Fibroblast of lung (primary cell): ENCODE measurements around the gene ROBO3. TPM values are rescaled to one million over a fixed set of nuclear protein-coding genes. Genes with fewer than 3 reads are reported as not detected.
A peak's percentile ranks its signal among the peaks of the same experiment; 100 is the strongest.

Experiments used
- DNase-seq, 2 donors: peaks; one replicate each; pipeline versions ENCODE4 v3.0.0 to v3.0.0-alpha.2; 2010; ENCODE audit warnings: low read depth in 2 of 2
- H2AFZ ChIP-seq: 2 replicates; pipeline ENCODE4 v1.5.1; 2012; ENCODE audit warnings: low read length, control low read depth, inconsistent platforms
- H3K27ac ChIP-seq: 2 replicates; pipeline ENCODE4 v1.5.1; 2011; ENCODE audit warnings: low read length, control low read depth; ENCODE audit not compliant: insufficient read depth
- H3K27me3 ChIP-seq: 2 replicates; pipeline ENCODE4 v1.5.1; 2011; ENCODE audit warnings: mild to moderate bottlenecking, low read length; ENCODE audit not compliant: control insufficient read depth, insufficient read depth
- H3K36me3 ChIP-seq: 2 replicates; pipeline ENCODE4 v1.5.1; 2011; ENCODE audit warnings: low read length; ENCODE audit not compliant: control insufficient read depth, insufficient read depth
- H3K4me1 ChIP-seq: 2 replicates; pipeline ENCODE4 v1.5.1; 2011; ENCODE audit warnings: low read length; ENCODE audit not compliant: control insufficient read depth, insufficient read depth; ENCODE audit errors: extremely low read depth
- H3K4me2 ChIP-seq: 2 replicates; pipeline ENCODE4 v1.5.1; 2011; ENCODE audit warnings: low read length, control low read depth; ENCODE audit not compliant: insufficient read depth; ENCODE audit errors: extremely low read depth
- H3K4me3 ChIP-seq, 4 experiments: fragments of 200-600 bp in 1 of 4; sonication (generic) in 1 of 4; replicated peaks in 1 of 4; 2 replicates each; pipeline ENCODE4 v1.5.1; 2011 to 2016; ENCODE audit warnings: low read length in 4 of 4, low read depth in 3 of 4, mild to moderate bottlenecking in 3 of 4, control low read depth in 2 of 4, inconsistent platforms in 1 of 4, mixed read lengths in 1 of 4; ENCODE audit not compliant: insufficient read depth in 1 of 4; ENCODE audit errors: control extremely low read depth in 1 of 4
- H3K79me2 ChIP-seq: 2 replicates; pipeline ENCODE4 v1.5.1; 2012; ENCODE audit warnings: mild to moderate bottlenecking, low read length, inconsistent platforms; ENCODE audit not compliant: control insufficient read depth, insufficient read depth
- H3K9ac ChIP-seq: 2 replicates; pipeline ENCODE4 v1.5.1; 2011; ENCODE audit warnings: mild to moderate bottlenecking, low read length, control low read depth; ENCODE audit not compliant: insufficient read depth
- H3K9me3 ChIP-seq: 2 replicates; pipeline ENCODE4 v1.5.1; 2012; ENCODE audit warnings: low read depth, low read length; ENCODE audit not compliant: control insufficient read depth, insufficient read depth
- H4K20me1 ChIP-seq: 2 replicates; pipeline ENCODE4 v1.5.1; 2011; ENCODE audit warnings: low read length; ENCODE audit not compliant: control insufficient read depth, insufficient read depth; ENCODE audit errors: extremely low read depth
- EZH2 ChIP-seq: IDR thresholded peaks from 2 replicates; pipeline ENCODE4 v1.5.1; 2012; ENCODE audit warnings: low read length, control low read depth, mild to moderate bottlenecking; ENCODE audit errors: missing control alignments
- polyA plus RNA-seq, 2 donors: library from polyadenylated mRNA; depleted of rRNA in 1 of 2; stranded (reverse) in 1 of 2; unstranded in 1 of 2; fragments of >200 nt; gene quantifications; 2 replicates each; pipeline ENCODE4 v1.2.1, GENCODE V29; 2011 to 2012; ENCODE audit warnings: missing spikeins in 1 of 2
- total RNA-seq: library from RNA; depleted of rRNA; stranded (reverse); fragments of >200 nt; gene quantifications from 2 replicates; pipeline ENCODE4 v1.2.1, GENCODE V29; 2014
- TF ChIP-seq, protein P1 (sequence below), 2 donors: IDR thresholded peaks in 1 of 2; conservative IDR thresholded peaks in 1 of 2; 1 replicate in 1 of 2; 2 replicates in 1 of 2; pipeline ENCODE4 v1.5.1; 2011 to 2012; ENCODE audit warnings: low read length in 2 of 2, control low read depth in 1 of 2, inconsistent platforms in 1 of 2, low read depth in 1 of 2, mild to moderate bottlenecking in 1 of 2

The ROBO3 gene
- total and polyA plus RNA-seq, 2 donors (not counting 1 experiment from before 2014, with no cell fraction given), result 7.2 to 25.4 TPM

DNA sequence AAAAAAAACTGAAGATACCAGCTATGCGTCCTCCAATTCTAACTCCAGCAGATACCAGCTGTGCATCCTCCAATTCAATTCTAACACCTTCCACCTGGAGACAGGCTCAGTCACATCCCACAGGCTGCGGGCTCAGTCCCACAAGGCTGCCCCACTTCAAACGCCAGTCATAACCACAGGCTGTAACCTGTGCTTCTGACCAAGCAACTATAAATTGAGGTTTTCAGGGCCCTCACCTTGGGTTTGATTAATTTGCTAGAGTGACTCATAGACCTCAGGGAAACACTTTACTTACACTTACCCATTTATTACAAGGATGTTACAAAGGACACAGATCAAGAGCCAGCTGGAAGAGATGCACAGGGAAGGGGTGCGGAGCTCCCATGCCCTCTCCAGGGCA, 32.7 kb upstream of the ROBO3 start:
- DNase-seq, result peak in 1 of 2 donors; percentile 48
- Histone ChIP-seq H3K4me1 (peaks cover 5% of the 10 kb centered on the region), H4K20me1 (no peaks in the 10 kb centered on the region), H3K36me3 (no peaks in the 10 kb centered on the region), H3K9ac (no peak overlapping the region), H3K9me3 (no peaks in the 10 kb centered on the region), H3K4me2 (no peak overlapping the region), H3K4me3 (no peak overlapping the region), H3K27ac (no peak overlapping the region), H3K27me3 (peaks cover 4% of the 10 kb centered on the region), H3K79me2 (no peaks in the 10 kb centered on the region), H2AFZ (no peak overlapping the region)
- TF ChIP-seq, protein P1, sequence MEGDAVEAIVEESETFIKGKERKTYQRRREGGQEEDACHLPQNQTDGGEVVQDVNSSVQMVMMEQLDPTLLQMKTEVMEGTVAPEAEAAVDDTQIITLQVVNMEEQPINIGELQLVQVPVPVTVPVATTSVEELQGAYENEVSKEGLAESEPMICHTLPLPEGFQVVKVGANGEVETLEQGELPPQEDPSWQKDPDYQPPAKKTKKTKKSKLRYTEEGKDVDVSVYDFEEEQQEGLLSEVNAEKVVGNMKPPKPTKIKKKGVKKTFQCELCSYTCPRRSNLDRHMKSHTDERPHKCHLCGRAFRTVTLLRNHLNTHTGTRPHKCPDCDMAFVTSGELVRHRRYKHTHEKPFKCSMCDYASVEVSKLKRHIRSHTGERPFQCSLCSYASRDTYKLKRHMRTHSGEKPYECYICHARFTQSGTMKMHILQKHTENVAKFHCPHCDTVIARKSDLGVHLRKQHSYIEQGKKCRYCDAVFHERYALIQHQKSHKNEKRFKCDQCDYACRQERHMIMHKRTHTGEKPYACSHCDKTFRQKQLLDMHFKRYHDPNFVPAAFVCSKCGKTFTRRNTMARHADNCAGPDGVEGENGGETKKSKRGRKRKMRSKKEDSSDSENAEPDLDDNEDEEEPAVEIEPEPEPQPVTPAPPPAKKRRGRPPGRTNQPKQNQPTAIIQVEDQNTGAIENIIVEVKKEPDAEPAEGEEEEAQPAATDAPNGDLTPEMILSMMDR (conservative IDR thresholded peaks at IDR 0.05 in 1 of 2, IDR thresholded peaks at IDR 0.05 in 1 of 2; ENCODE audit: low read depth in 1 of 2, low read length in 2 of 2), result no peak
- no peak for TF ChIP-seq EZH2

DNA sequence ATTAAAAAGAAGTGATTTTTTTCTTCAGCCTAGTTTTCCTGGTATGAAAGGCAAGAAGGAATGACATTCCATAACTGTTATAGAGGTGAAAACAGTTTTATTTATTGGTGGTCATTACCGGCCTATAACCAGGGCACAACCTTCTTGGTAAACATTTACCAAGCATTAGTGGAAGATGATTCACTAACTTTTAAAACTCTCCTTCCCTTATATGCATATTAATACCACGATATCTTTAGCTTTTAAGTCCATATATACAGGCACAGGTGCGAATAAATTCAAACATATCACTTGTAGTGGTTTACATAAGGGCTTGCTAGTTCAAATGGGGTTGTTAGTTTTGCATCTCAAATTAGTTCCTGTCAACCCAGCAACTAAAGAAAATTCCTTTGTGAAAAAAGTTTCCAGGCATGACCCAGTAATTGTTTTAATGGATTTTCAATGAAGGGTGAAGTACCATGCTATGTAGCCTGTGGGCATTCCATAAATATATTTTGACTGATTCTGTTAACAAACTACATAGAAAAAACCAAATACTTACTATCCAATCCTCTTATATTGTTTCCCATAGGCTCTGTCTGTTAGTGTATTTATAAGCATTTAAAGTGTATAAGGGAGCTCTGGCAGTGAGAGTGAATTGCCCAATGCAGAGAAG, 30.6 kb upstream of the ROBO3 start:
- TF ChIP-seq EZH2, result no peak
- TF ChIP-seq, protein P1 (conservative IDR thresholded peaks at IDR 0.05 in 1 of 2, IDR thresholded peaks at IDR 0.05 in 1 of 2; ENCODE audit: low read depth in 1 of 2, low read length in 2 of 2), result no peak
- Histone ChIP-seq H3K9ac (no peak overlapping the region), H3K4me3 (no peak overlapping the region), H3K36me3 (no peaks in the 10 kb centered on the region), H3K79me2 (no peaks in the 10 kb centered on the region), H3K4me1 (peaks cover 7% of the 10 kb centered on the region), H2AFZ (no peak overlapping the region), H3K4me2 (no peak overlapping the region), H4K20me1 (no peaks in the 10 kb centered on the region), H3K9me3 (no peaks in the 10 kb centered on the region), H3K27ac (no peak overlapping the region), H3K27me3 (peaks cover 15% of the 10 kb centered on the region)
- no peak for DNase-seq

DNA sequence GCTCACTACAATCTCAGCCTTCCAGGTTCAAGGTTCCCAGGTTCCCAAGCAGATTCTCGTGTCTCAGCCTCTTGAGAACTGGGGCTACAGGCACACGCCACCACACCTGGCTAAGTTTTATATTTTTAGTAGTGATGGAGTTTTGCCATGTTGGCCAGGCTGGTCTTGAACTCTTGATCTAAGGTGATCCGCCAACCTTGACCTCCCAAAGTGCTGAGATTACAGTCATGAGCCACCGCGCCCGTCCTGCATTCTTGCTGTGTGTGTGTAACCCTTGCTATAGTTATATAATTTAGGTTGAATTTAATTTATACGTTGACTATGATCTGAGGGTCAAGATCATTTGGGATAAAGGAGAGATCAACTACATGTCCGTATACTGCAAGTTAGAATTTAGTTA, 29.3 kb upstream of the ROBO3 start:
- Histone ChIP-seq H3K79me2 (no peaks in the 10 kb centered on the region), H4K20me1 (no peaks in the 10 kb centered on the region), H3K9ac (no peak overlapping the region), H3K4me1 (peaks cover 7% of the 10 kb centered on the region), H3K4me3 (peak overlapping the region in 1 of 4 experiments; percentile 38), H3K4me2 (peak overlapping the region; percentile 97), H3K27ac (no peak overlapping the region), H3K27me3 (peaks cover 24% of the 10 kb centered on the region), H2AFZ (peak overlapping the region; percentile 2), H3K36me3 (no peaks in the 10 kb centered on the region), H3K9me3 (no peaks in the 10 kb centered on the region)
- no peak for DNase-seq
- no peak for TF ChIP-seq EZH2
- TF ChIP-seq, protein P1 (conservative IDR thresholded peaks at IDR 0.05 in 1 of 2, IDR thresholded peaks at IDR 0.05 in 1 of 2; ENCODE audit: low read depth in 1 of 2, low read length in 2 of 2), result no peak
